HepG2 (cell line): ENCODE results near the gene ABHD1. TPM values are rescaled to one million over a fixed set of nuclear protein-coding genes. Genes with fewer than 3 reads are reported as not detected.

Source experiments
- CEBPG ChIP-seq: IDR thresholded peaks from 2 replicates; pipeline ENCODE4 v1.6.1; 2016
- EP300 ChIP-seq, 3 experiments: sonication (generic) in 1 of 3; formaldehyde crosslinking in 1 of 3; IDR thresholded peaks; 2 replicates each; pipeline versions ENCODE4 v1.5.1 to v1.6.1; 2011 to 2020; ENCODE audit warnings: low read depth in 2 of 3, low read length in 2 of 3, borderline replicate concordance in 1 of 3, improper control_type of control experiment in 1 of 3, mild to moderate bottlenecking in 1 of 3, missing genetic modification reagents in 1 of 3, moderate library complexity in 1 of 3
- ERF ChIP-seq: IDR thresholded peaks from 2 replicates; pipeline ENCODE4 v1.6.1; 2018; ENCODE audit warnings: missing biosample characterization, missing genetic modification reagents
- HOXA7 ChIP-seq: sonication (generic); formaldehyde crosslinking; IDR thresholded peaks from 2 replicates; pipeline ENCODE4 v1.8.1; 2022; ENCODE audit warnings: mild to moderate bottlenecking, missing genetic modification reagents, moderate library complexity
- RAD21 ChIP-seq: fragments of 450-650 bp; formaldehyde crosslinking; IDR thresholded peaks from 2 replicates; pipeline ENCODE4 v1.5.0; 2020; ENCODE audit warnings: mild to moderate bottlenecking
- RXRA ChIP-seq: sonication (generic); formaldehyde crosslinking; IDR thresholded peaks from 2 replicates; pipeline ENCODE4 v1.5.1; 2020; ENCODE audit warnings: missing genetic modification reagents
- SMC3 ChIP-seq: IDR thresholded peaks from 2 replicates; pipeline ENCODE4 v1.6.1; 2011; ENCODE audit warnings: low read length, improper control_type of control experiment
- SMYD3 ChIP-seq: sonication (generic); formaldehyde crosslinking; IDR thresholded peaks from 2 replicates; pipeline ENCODE4 v1.8.1; 2023; ENCODE audit warnings: mild to moderate bottlenecking, missing genetic modification reagents
- TCF7 ChIP-seq: sonication (generic); IDR thresholded peaks from 2 replicates; pipeline ENCODE4 v1.6.1; 2016; ENCODE audit warnings: antibody characterized with exemption, low read depth
- ZNF556 ChIP-seq: sonication (generic); formaldehyde crosslinking; IDR thresholded peaks from 2 replicates; pipeline ENCODE4 v1.4.0; 2020; ENCODE audit warnings: mild to moderate bottlenecking, missing genetic modification reagents, borderline replicate concordance
- polyA plus RNA-seq, 8 experiments: library from polyadenylated mRNA; depleted of rRNA in 3 of 8; stranded (reverse) in 7 of 8; unstranded in 1 of 8; fragments of >200 nt; fragmentation: Illumina TruSeq in 4 of 8; extraction: Trizol in 4 of 8; gene quantifications; 2 replicates each; pipeline versions ENCODE4 v1.2.1 to v1.2.3, GENCODE V29; 2011 to 2016; ENCODE audit warnings: low read depth in 4 of 8, missing spikeins in 1 of 8, mixed read lengths in 1 of 8; ENCODE audit not compliant: insufficient read depth in 1 of 8
- total RNA-seq, 5 experiments: library from RNA; depleted of rRNA; stranded (reverse); fragments of >200 nt; fragmentation: Illumina TruSeq; extraction: Trizol; gene quantifications; 2 replicates each; pipeline ENCODE4 v1.2.3, GENCODE V29; 2016; ENCODE audit warnings: low read depth in 1 of 5
- TF ChIP-seq, protein P1 (sequence below): sonication (generic); formaldehyde crosslinking; IDR thresholded peaks from 2 replicates; pipeline ENCODE4 v1.4.0; 2020; ENCODE audit warnings: missing genetic modification reagents, borderline replicate concordance
- TF ChIP-seq, protein P2 (sequence below): sonication (generic); formaldehyde crosslinking; IDR thresholded peaks from 2 replicates; pipeline ENCODE4 v1.5.0; 2020; ENCODE audit warnings: missing genetic modification reagents
- TF ChIP-seq, protein P3 (sequence below): sonication (generic); formaldehyde crosslinking; IDR thresholded peaks from 2 replicates; pipeline ENCODE4 v1.4.0; 2020; ENCODE audit warnings: missing genetic modification reagents
- TF ChIP-seq, protein P4 (sequence below): sonication (generic); formaldehyde crosslinking; IDR thresholded peaks from 2 replicates; pipeline ENCODE4 v1.4.0; 2020; ENCODE audit warnings: missing genetic modification reagents, borderline replicate concordance
- TF ChIP-seq, protein P5 (sequence below): sonication (generic); formaldehyde crosslinking; conservative IDR thresholded peaks from 2 replicates; pipeline ENCODE4 v1.5.0; 2020; ENCODE audit warnings: missing genetic modification reagents

The ABHD1 gene
- total and polyA plus RNA-seq, 2 of the 13 experiments (the other 11 are each of a cell fraction or from before 2014, with no cell fraction given): 0.04 to 0.81 TPM

DNA sequence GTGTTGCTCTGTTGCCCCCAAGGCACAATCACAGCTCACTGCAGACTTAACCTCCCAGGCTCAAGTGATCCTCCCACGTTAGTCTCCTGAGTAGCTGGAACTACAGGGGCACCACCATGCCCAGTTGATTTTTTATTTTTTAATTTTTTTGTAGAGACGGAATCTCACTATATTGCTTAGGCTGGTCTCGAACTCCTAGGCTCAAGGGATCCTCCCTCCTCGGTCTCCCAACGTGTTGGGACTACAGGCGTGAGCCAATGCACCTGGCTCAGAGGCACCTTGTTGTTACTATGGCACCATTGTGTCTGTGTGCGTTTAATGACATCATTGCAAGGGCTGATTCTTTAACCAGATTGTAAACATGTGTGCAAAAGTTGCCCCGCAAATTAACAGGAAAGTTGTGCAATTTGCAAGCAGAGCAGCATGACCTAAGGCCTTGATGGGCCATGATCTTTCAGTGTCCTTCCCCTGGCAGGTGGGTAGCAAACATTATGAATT, 47.8 kb downstream of the ABHD1 start (continued):
- TF ChIP-seq, protein P1, sequence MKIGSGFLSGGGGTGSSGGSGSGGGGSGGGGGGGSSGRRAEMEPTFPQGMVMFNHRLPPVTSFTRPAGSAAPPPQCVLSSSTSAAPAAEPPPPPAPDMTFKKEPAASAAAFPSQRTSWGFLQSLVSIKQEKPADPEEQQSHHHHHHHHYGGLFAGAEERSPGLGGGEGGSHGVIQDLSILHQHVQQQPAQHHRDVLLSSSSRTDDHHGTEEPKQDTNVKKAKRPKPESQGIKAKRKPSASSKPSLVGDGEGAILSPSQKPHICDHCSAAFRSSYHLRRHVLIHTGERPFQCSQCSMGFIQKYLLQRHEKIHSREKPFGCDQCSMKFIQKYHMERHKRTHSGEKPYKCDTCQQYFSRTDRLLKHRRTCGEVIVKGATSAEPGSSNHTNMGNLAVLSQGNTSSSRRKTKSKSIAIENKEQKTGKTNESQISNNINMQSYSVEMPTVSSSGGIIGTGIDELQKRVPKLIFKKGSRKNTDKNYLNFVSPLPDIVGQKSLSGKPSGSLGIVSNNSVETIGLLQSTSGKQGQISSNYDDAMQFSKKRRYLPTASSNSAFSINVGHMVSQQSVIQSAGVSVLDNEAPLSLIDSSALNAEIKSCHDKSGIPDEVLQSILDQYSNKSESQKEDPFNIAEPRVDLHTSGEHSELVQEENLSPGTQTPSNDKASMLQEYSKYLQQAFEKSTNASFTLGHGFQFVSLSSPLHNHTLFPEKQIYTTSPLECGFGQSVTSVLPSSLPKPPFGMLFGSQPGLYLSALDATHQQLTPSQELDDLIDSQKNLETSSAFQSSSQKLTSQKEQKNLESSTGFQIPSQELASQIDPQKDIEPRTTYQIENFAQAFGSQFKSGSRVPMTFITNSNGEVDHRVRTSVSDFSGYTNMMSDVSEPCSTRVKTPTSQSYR (CRISPR knock-in tag): peak; percentile 57; the same call in 1 of the 2 replicates
- peak; percentile 89 for TF ChIP-seq TCF7
- 0 out of 2 replicates have a peak, but pooled peaks have one; percentile 23 for TF ChIP-seq RAD21 (CRISPR knock-in tag)
- TF ChIP-seq HOXA7 (CRISPR knock-in tag): no peak
- TF ChIP-seq ERF (CRISPR knock-in tag): peak; percentile 97
- peak; percentile 37; the same call in 1 of the 2 replicates for TF ChIP-seq SMC3
- TF ChIP-seq ZNF556 (CRISPR knock-in tag): peak; percentile 39; the same call in 1 of the 2 replicates
- TF ChIP-seq, protein P2, sequence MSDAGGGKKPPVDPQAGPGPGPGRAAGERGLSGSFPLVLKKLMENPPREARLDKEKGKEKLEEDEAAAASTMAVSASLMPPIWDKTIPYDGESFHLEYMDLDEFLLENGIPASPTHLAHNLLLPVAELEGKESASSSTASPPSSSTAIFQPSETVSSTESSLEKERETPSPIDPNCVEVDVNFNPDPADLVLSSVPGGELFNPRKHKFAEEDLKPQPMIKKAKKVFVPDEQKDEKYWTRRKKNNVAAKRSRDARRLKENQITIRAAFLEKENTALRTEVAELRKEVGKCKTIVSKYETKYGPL (CRISPR knock-in tag): 0 out of 2 replicates have a peak, but pooled peaks have one; percentile 46
- TF ChIP-seq, protein P3, sequence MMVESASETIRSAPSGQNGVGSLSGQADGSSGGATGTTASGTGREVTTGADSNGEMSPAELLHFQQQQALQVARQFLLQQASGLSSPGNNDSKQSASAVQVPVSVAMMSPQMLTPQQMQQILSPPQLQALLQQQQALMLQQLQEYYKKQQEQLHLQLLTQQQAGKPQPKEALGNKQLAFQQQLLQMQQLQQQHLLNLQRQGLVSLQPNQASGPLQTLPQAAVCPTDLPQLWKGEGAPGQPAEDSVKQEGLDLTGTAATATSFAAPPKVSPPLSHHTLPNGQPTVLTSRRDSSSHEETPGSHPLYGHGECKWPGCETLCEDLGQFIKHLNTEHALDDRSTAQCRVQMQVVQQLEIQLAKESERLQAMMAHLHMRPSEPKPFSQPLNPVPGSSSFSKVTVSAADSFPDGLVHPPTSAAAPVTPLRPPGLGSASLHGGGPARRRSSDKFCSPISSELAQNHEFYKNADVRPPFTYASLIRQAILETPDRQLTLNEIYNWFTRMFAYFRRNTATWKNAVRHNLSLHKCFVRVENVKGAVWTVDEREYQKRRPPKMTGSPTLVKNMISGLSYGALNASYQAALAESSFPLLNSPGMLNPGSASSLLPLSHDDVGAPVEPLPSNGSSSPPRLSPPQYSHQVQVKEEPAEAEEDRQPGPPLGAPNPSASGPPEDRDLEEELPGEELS (CRISPR knock-in tag): peak; percentile 99
- TF ChIP-seq, protein P4, sequence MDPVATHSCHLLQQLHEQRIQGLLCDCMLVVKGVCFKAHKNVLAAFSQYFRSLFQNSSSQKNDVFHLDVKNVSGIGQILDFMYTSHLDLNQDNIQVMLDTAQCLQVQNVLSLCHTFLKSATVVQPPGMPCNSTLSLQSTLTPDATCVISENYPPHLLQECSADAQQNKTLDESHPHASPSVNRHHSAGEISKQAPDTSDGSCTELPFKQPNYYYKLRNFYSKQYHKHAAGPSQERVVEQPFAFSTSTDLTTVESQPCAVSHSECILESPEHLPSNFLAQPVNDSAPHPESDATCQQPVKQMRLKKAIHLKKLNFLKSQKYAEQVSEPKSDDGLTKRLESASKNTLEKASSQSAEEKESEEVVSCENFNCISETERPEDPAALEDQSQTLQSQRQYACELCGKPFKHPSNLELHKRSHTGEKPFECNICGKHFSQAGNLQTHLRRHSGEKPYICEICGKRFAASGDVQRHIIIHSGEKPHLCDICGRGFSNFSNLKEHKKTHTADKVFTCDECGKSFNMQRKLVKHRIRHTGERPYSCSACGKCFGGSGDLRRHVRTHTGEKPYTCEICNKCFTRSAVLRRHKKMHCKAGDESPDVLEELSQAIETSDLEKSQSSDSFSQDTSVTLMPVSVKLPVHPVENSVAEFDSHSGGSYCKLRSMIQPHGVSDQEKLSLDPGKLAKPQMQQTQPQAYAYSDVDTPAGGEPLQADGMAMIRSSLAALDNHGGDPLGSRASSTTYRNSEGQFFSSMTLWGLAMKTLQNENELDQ (CRISPR knock-in tag): 0 out of 2 replicates have a peak, but pooled peaks have one; percentile 78
- TF ChIP-seq, protein P5, sequence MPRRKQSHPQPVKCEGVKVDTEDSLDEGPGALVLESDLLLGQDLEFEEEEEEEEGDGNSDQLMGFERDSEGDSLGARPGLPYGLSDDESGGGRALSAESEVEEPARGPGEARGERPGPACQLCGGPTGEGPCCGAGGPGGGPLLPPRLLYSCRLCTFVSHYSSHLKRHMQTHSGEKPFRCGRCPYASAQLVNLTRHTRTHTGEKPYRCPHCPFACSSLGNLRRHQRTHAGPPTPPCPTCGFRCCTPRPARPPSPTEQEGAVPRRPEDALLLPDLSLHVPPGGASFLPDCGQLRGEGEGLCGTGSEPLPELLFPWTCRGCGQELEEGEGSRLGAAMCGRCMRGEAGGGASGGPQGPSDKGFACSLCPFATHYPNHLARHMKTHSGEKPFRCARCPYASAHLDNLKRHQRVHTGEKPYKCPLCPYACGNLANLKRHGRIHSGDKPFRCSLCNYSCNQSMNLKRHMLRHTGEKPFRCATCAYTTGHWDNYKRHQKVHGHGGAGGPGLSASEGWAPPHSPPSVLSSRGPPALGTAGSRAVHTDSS (CRISPR knock-in tag): no peak
- TF ChIP-seq CEBPG (CRISPR knock-in tag): peak; percentile 98
- TF ChIP-seq EP300 (IDR thresholded peaks at IDR 0.05; ENCODE audit: low read depth in 2 of 2, low read length in 2 of 2): peak; percentile 77 to 92
- peak; percentile 91 for TF ChIP-seq EP300 (CRISPR knock-in tag; IDR thresholded peaks at IDR 0.05; ENCODE audit: borderline replicate concordance)
- TF ChIP-seq SMYD3 (CRISPR knock-in tag): peak; percentile 77; the same call in 1 of the 2 replicates
- TF ChIP-seq RXRA (CRISPR knock-in tag): peak; percentile 79; the same call in 1 of the 2 replicates
